NCI-H2171 treated with DMSO at 0.1 percent for 48 hours (cell line): ENCODE data around the gene RHOBTB1.
"Not testable (repeated sequence)": the region's sequence is repeated elsewhere in the genome, so short reads cannot be mapped to it uniquely, and the experiment has no call there.

Experiments used
- DNase-seq: peaks from one replicate; lab custom pipeline; 2025; lab: John Stamatoyannopoulos, UW

Gene RHOBTB1, protein sequence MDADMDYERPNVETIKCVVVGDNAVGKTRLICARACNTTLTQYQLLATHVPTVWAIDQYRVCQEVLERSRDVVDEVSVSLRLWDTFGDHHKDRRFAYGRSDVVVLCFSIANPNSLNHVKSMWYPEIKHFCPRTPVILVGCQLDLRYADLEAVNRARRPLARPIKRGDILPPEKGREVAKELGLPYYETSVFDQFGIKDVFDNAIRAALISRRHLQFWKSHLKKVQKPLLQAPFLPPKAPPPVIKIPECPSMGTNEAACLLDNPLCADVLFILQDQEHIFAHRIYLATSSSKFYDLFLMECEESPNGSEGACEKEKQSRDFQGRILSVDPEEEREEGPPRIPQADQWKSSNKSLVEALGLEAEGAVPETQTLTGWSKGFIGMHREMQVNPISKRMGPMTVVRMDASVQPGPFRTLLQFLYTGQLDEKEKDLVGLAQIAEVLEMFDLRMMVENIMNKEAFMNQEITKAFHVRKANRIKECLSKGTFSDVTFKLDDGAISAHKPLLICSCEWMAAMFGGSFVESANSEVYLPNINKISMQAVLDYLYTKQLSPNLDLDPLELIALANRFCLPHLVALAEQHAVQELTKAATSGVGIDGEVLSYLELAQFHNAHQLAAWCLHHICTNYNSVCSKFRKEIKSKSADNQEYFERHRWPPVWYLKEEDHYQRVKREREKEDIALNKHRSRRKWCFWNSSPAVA

DNA sequence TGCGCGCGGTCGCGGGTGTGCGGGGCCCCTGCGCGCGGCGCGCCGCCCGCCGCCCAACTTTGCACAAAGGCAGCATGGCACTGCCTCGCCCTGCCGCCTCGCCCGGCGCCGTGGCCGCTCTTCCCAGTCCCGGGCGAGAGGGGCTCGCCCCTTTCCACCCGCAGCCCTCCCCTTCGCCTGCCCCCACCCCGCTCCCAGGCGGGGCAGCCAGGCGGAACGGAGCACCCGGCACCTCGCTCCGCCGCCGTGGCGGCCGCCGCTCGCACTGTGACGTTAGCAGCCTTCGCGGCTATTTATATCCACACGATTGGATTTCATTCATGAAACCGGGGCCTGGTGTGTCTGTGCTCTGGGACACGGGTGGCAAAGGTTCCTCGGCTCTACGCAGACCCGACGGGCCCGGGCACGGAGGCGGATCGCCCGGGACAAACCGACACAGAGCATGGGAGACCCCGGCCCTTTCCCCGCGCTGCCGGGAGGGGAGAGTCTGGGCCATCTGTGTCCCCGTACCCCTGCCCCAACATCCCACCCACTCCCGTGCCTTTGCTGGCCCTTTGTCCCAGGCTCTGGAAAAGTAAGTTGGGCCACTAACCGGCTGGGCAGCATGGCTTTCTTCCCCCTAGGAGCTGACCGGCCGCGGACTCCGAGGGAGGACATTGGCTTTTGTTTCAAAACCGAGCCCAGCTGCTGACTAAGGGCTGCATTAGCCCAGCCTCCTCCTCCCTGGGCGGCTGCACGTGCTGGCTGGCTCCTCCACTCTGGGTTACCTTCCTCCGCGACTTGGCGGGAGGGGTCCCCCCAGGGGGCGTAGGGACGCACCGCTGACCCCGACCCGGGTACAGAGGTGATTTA lies at the start of gene RHOBTB1:
Gene RHOBTB1 (minus strand): TSS at position 128 of the 852 bp plus-strand sequence. CDS start 32,643 bp downstream, outside the sequence.
- DNase-seq, result peak; percentile 67

DNA sequence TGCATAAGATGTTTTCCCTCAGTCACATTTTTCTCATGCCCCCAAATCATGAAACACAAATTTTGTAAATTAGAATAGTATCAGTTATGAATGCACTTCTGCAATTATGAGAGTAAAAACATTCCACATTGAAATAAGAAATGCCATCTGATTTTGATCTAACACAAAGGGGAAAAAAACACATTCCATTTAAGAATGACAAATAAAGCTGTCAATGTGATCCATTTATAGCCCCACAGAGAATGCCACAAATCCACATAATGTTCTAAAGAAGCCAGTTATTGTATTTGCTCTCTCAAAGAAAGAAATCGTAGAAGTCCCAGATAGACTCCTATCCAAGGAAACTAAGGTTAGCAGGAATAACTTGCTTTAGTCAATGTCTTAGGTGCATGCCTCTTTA lies 48.7 kb upstream of the RHOBTB1 start:
- DNase-seq, result no peak

DNA sequence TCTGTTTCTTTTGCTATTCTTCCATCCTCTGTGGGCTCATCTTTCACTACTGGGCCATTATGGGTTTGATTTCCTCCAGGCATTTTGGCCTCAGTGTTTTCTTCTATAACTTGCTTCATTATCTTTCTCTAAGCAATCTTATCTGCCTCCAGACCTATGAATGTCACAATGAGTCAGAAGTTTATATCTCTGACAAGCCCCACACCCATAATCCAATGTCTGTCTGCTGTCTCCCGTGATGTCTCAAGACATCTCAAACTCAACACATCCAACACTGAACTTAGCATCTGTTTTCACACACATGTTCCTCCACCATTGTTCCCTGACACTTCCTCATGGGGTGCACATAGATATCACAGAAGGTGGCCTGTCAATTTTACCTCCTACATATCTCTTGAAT lies 46.7 kb upstream of the RHOBTB1 start:
- no peak for DNase-seq

DNA sequence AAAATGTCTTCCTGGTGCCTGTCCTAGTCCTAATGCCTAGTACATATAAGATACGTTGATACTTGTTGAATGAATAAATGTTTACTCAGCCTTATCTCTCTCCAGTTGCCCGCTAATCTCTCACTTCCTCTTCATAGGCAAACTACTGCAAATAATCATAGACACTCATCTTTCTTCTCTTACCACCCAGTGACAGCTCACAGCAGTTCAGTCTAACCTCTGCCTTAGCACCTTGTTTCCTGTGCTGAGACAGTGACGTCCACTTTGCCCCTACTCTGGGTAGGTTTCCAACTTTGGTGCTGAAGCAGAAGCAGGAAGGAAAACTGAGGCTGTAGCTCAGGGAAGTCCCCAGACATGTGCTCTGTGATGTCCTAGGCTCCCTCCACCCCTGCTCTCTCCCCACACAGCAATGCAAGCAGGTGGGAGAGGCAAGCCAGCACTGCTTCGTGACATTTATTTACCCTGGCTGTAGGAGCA lies 45.5 kb upstream of the RHOBTB1 start:
- DNase-seq, result no peak

DNA sequence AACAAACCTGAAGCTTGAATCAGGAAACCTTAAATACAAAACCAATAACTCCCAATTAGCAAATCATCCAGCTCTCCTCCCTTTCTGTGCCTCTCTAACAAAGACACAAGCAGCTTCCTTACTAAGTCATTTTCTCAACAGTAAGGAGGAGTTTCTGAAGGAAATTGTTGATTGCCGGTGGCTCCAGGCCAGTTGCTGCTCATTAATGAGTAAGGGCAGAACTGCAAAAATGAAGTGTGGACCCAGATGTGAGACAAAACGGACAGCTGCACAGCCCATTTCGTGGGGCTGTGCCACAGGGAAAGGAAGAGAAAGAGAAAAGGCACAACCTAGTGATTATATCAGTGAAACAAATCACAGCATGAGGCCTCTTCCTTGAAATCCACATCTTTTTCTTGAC lies 42.8 kb upstream of the RHOBTB1 start:
- DNase-seq, result no peak

DNA sequence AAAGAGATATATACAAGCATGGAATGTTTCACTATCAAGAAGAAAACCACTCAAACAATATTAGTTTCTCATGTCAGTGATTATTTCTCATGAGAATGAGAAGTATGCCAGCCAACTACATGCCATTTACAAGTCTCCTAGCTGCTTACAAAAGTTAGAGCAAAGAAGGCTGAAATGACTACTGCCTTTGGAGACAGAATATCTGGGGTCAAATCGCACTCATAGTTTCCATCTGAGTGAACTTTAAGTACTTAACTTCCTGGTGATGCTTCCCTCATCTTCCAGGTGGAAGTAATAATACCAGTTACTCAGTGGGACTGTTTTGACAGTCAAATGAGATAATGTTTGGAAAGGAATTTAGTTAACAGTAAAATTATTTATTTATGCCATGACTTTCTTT lies 42.0 kb upstream of the RHOBTB1 start:
- no peak for DNase-seq

DNA sequence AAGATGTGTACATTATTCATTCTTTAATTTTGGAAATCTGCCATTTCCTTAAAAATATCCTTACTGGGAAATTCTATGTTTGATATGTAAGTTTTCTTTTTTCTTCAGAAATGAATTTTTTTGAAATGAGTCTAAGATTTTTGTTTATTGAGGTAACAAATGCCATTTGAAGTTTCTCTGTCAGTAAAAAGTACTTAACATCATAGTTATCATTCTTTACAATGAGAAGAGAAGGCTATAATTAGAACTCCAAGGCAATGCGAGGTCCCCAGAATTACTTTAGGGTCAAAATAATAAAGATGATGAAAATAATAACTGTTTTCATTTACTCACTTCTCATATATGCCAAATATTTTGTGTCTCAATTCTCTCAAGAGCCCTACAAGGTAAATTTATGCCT lies 37.0 kb upstream of the RHOBTB1 start:
- DNase-seq, result no peak

DNA sequence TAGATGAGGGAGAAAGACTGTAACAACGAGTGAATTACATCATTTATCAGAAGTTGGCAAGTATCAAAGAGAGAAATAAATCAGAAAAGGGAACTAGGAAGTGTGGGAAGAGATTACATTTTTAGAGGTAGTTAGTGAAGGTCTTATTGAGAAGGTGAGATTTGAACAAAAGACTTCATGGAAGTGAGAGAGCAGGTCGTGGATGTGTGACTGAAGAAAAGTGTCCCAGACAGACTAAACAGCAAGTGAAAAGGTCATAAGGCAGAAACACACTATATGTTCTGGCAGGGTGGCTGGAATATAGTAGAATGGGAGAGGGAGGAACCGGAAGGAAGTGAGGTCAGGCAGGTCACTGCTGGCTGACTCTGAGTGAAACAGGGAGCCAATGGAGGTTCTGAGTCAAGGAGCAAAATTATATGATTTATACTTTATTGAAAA lies 35.7 kb upstream of the RHOBTB1 start:
- no peak for DNase-seq

DNA sequence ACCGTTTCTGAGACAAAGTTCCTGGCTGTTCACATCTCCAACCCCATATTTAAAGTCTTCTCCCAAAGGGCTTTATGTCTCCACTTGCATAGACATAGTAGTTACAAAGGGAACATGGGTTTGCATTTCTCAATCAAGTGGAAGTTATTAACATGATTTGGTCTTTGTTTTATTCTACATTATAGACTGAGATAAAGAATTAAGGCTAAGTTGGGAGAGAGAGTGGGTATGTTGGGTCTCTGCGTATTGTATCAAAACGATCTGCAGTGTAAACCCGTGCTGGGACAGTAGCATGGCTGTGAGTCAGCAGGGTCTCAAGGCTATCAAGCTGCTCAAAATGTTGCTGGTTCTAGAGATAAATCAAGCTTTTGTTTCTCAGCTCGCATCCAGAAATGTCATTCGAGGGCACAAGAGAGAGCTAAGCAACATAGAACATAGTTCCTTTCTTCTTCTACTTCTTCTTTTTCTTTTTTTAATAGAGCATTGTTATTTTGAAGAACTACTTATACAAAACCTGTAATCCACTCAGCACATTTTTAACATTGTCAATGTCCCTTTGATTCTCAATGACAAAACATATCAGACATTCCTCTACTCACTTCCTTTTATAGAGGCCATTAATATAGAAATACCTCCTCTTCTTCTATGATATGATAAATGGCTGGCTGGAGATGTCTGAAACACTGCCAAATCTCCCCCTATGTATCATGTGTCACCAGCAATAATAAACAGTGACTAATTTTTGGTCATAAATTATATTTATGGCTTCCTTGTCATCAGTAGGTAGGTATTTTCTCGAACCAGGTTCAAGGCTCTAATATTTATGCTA lies 34.5 kb upstream of the RHOBTB1 start:
- peak; percentile 25 for DNase-seq

DNA sequence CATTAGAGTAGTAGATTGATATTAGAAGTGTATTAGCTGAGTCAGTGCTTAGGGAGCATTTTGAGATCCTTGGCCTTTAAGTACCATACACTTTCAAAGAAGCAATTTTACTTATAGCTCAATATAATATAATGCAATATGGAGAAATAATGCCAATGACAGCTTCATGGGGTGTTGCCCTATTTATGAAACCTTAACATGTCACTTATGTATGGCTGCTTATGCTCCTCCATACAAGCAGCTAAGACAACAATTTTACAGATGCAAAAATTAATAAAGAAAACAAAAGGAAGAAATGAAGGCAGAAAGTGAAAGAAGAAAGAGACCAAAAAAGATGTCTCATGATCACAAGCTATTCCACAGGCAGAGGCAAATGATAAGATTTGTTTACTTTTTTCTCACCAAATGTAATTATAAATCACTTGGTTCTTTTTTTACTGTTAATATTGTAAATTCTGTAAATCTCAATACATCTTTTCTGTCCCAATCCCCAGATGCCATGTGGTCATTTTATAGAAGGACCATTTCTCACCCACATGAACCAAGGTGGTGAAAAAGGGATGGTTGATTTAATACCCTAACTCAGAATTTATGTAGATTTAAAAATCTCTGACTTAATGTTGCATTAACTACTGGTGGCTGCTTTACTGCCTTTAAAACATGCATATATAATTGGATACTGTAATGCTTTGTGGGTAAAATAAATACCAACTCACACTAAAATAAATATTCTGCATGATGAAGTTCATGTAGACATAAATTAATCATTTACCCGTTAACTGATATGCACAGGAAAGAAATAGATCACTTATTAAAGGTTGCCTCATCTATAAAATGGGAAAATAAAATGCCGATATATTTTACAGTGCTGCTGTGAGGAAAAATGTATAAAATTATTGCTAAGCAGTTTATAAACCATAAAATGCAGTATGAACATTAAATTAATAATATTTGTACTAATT lies 33.5 kb upstream of the RHOBTB1 start:
- DNase-seq, result no peak

DNA sequence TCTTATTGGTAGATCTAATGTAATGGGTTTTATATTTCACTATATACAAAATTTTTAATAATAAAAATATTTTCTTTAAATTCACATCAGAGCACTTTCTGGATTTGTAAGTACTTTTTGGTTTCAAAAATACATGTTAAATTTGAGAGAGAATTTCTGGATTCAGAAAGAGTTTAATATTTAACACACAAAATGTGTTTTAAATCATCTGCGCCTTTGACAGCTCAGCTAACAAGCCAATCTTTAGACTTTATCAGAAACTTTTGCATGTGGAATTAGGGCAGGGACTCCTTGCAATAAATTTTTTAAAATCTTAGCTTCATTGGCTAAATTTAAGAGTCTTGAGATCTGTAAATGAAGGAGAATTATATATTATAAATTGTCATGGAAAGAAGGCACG lies 32.7 kb upstream of the RHOBTB1 start:
- DNase-seq, result no peak

DNA sequence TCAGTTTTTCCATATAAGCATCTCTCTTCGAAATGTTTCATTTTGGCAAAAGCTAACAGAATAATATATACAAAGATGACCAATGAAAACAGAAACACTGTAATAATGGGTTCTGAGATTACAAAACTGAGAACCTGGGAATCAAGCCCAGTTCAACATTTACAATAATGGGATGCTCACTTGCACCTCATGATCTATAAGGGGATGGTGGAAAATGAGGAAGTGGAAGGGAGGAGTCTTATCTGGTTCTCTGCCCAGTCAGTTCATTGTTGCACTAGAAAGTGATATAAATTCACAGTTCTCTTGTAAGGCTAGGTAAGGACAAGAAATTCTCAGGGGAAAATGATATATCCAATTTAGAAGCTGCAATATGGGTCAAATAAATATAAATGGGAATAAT lies 31.7 kb upstream of the RHOBTB1 start:
- no peak for DNase-seq

DNA sequence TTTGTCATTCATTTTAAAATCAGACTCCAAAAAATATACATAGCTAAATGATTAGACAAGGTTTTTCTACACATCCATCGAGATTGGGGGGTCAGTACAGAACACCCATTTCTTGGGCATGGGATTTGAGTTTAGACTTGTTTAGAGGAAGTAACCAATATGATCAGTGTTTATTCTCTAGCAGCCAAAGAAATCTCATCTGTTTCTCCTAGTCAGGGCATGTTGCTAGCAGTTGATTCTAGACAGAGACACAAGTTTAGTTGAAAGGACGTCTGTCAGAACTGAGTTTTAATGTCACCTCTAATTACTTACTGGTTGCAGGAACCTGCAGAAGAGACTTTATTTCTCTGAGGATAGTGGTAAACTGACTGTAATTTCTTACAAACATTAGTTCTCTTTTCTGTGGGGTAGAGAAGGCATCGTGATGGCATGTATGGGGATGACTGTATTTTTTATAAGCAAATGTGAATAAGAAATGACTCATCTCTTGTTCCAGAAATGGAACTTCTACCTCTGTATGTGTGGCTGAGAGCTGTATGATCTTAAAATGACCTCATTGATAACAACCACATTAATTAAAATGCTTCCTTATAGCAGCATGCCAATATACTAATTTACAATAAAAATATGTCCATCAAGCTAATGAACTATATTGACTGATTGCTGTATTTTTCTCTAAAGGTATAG lies 30.6 kb upstream of the RHOBTB1 start:
- DNase-seq, result no peak

DNA sequence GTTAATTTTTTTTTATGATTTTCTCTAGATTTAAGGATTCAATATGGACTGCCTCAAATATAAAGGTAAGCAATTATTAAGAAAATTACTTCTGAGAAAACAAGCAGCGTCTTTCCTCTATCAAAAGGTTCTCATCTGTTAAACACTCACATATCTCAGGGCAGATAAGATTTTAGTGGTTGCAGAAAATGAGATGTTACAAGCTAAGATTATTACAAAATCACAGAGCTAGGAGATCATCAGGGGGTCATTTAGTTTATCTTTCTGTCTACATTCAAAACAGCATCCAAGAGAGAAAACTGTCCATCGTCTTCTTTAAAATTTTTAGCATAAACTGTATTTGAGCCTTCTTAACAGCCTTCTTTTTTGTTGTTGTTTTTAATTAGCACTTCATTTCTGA lies 29.1 kb upstream of the RHOBTB1 start:
- no peak for DNase-seq

DNA sequence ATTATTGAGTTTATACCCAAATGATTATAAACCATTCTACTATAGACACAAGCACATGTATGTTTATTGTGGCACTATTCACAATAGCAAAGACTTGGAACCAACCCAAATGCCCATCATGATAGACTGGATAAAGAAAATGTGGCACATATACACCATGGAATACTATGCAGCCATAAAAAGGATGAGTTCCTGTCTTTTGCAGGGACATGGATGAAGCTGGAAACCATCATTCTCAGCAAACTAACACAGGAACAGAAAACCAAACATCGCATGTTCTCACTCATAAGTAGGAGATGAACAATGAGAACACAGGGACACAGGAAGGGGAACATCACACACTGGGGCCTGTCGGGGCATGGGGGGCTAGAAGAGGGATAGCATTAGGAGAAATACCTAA lies 28.2 kb upstream of the RHOBTB1 start:
- DNase-seq, result not testable (repeated sequence)

DNA sequence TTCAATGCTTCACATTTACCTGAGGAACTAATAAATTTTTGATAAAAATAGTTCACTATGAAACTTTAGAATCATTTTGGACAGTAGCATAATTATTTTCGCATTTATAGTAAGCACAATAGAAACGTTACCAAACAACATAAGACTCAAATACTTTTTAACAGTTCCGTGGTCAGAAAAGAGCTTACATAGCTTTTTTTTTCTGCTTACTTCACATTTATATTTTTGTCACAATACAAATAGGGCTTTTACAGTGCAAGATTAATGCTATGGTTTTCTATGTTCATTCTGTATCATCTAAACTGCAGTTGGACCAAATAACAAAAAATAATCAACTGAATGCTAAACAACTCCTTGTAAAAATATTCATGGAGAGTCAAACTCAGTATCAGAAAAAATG lies 26.5 kb upstream of the RHOBTB1 start:
- no peak for DNase-seq

DNA sequence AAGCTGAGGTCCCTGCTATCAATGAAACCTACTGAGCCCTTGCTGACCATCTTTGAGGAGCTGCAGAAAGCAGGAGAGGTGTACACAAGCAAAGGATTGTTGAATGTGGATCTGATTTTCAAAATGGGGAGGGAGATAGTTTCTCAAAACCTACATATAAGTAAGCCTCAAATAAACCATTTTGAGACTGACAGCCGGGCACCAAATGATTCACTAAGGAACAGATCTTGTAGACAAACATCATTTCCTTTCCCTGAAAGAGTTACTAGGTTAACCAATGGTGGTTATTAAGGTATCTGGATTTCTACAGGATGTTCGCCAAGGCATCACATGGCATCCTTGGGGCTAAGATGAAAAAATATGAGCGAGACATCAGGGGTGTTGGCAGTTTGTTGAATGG lies 24.5 kb upstream of the RHOBTB1 start:
- no peak for DNase-seq

DNA sequence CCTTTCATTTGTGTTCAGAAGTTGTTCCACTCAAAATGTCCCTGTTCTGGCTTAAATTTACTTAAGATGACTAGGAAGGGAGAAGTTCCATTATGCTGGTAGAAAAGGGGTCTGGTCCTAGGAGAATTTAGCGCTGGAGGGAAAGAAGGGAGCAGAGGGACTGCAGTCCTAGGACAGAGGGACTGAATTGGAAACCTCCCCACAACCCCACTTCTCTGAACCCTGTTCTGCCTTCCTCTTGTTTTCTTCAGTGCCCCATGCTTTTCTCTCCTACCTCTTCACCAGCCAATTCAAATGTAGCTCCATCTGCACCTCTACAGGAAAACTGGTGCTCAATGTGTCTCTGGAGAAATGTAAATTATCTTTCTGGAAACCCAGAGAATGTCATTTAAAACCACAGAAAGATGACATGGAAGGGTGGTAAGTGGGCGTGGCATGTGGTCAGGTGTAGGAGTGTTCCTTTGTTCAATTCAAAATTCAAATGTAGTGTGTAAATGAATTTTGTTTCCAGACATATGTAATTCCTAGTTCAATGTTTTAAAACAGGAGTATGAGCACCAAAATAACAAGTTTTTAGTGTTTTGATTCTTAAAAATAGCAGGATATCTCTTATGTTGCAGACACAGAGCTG lies 24.0 kb upstream of the RHOBTB1 start:
- no peak for DNase-seq

DNA sequence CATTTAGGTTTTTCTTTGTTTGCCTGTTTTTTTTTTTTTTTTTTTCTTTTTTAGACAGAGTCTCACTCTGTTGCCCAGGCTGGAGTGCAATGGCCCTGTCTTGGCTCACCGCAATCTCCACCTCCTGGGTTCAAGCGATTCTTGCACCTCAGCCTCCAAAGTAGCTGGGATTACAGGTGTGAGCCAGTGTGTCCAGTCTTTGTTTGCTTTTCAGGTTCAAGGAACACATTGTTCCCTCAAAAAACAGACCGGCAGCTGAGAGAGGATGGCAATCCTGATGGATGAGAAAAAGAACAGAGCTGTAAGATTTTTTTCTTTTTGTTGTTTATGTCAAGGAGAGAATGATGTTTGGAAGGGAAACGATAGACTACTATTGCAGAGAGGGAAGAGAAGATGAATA lies 23.3 kb upstream of the RHOBTB1 start:
- DNase-seq, result no peak
